B cell (primary cell): ENCODE results near the gene TSC22D4. TPM values are rescaled to one million over a fixed set of nuclear protein-coding genes. Genes with fewer than 3 reads are reported as not detected.
"Not testable (repeated sequence)": the region's sequence is repeated elsewhere in the genome, so short reads cannot be mapped to it uniquely, and the experiment has no call there.

Experiments used
- ATAC-seq: fragments of 200-7000 bp; cut with Tn5 transposase; one replicate; pipeline ENCODE4 v1.10.0; 2021; ENCODE audit warnings: low read depth, mild to moderate bottlenecking, moderate number of reproducible peaks, moderate library complexity
- CTCF ChIA-PET: fragments of 350-600 bp; sonication (Branson Sonifier 250); formaldehyde crosslinking; loops from one replicate; lab custom pipeline; 2021; ENCODE audit warnings: antibody characterized with exemption, inconsistent platforms; lab: Charles Lee
- POLR2A ChIA-PET: fragments of 350-600 bp; sonication (Branson Sonifier 250); formaldehyde crosslinking; loops from one replicate; lab custom pipeline; 2021; ENCODE audit warnings: antibody characterized with exemption; lab: Charles Lee
- DNase-seq: peaks from one replicate; pipeline ENCODE4 v3.0.0; 2013
- H2AFZ ChIP-seq: 2 replicates; pipeline ENCODE4 v1.6.1; 2012; ENCODE audit warnings: mild to moderate bottlenecking, low read depth, low read length; ENCODE audit not compliant: insufficient read depth, poor library complexity, severe bottlenecking
- H3K27ac ChIP-seq, 2 donors: 1 replicate in 1 of 2; 2 replicates in 1 of 2; pipeline ENCODE4 v1.5.1; 2012 to 2013; ENCODE audit warnings: low read length in 2 of 2, mild to moderate bottlenecking in 2 of 2, moderate library complexity in 1 of 2
- H3K27me3 ChIP-seq, 4 experiments: fragments of 200-600 bp in 1 of 4; sonication (generic) in 1 of 4; replicated peaks in 1 of 4; 1 replicate in 2 of 4; 2 replicates in 2 of 4; pipeline versions ENCODE4 v1.6.1 to v1.7.0; 2013 to 2016; ENCODE audit warnings: low read length in 3 of 4, mild to moderate bottlenecking in 2 of 4, mixed read lengths in 1 of 4, moderate library complexity in 1 of 4; ENCODE audit not compliant: insufficient read depth in 4 of 4, control insufficient read depth in 3 of 4; ENCODE audit errors: control extremely low read depth in 1 of 4
- H3K36me3 ChIP-seq, 2 experiments: replicated peaks in 1 of 2; 1 replicate in 1 of 2; 2 replicates in 1 of 2; pipeline versions ENCODE4 v1.6.1 to v1.7.1; 2013; ENCODE audit warnings: low read length in 1 of 2; ENCODE audit not compliant: insufficient read depth in 2 of 2, control insufficient read depth in 1 of 2; ENCODE audit errors: control extremely low read depth in 1 of 2, extremely low read depth in 1 of 2
- H3K4me1 ChIP-seq, 2 donors: fragments of 200-600 bp in 1 of 2; sonication (generic) in 1 of 2; 1 replicate in 1 of 2; 2 replicates in 1 of 2; pipeline versions ENCODE4 v1.5.1 to v1.6.1; 2013 to 2017; ENCODE audit warnings: low read length in 2 of 2; ENCODE audit not compliant: control insufficient read depth in 2 of 2, insufficient read depth in 2 of 2
- H3K4me2 ChIP-seq: replicated peaks from 2 replicates; pipeline ENCODE3; 2012; ENCODE audit warnings: mild to moderate bottlenecking, low read depth, low read length; ENCODE audit not compliant: poor library complexity, severe bottlenecking
- H3K4me3 ChIP-seq, 5 experiments: fragments of 200-600 bp in 1 of 5; sonication (generic) in 1 of 5; 1 replicate in 3 of 5; 2 replicates in 2 of 5; pipeline versions ENCODE4 v1.5.1 to v1.7.0; 2011 to 2016; ENCODE audit warnings: low read length in 4 of 5, mild to moderate bottlenecking in 4 of 5, low read depth in 2 of 5, control low read depth in 1 of 5, moderate library complexity in 1 of 5; ENCODE audit not compliant: insufficient read depth in 1 of 5; ENCODE audit errors: control extremely low read depth in 1 of 5, extremely low read depth in 1 of 5
- H3K79me2 ChIP-seq: fragments of 200-600 bp; sonication (generic); one replicate; pipeline ENCODE4 v1.6.0; 2016; ENCODE audit warnings: low read length; ENCODE audit not compliant: control insufficient read depth, insufficient read depth
- H3K9ac ChIP-seq: fragments of 200-600 bp; sonication (generic); 2 replicates; pipeline ENCODE4 v1.6.1; 2017; ENCODE audit warnings: mild to moderate bottlenecking, low read length, moderate library complexity
- H3K9me3 ChIP-seq, 3 donors: one replicate each; pipeline versions ENCODE4 v1.6.1 to v1.7.1; 2013; ENCODE audit warnings: low read length in 2 of 3; ENCODE audit not compliant: control insufficient read depth in 2 of 3, insufficient read depth in 1 of 3; ENCODE audit errors: control extremely low read depth in 1 of 3
- H4K20me1 ChIP-seq: 2 replicates; pipeline ENCODE4 v1.6.0; 2012; ENCODE audit warnings: mild to moderate bottlenecking, low read length; ENCODE audit not compliant: insufficient read depth, control insufficient read depth, poor library complexity, severe bottlenecking
- H3K27ac Mint-ChIP-seq: one replicate; pipeline ENCODE4 v1.8.0; 2021; ENCODE audit warnings: mixed read lengths
- H3K27me3 Mint-ChIP-seq: one replicate; pipeline ENCODE4 v1.8.0; 2021; ENCODE audit warnings: mixed read lengths
- H3K4me1 Mint-ChIP-seq: one replicate; pipeline ENCODE4 v1.8.0; 2021; ENCODE audit warnings: mixed read lengths
- H3K4me3 Mint-ChIP-seq: one replicate; pipeline ENCODE4 v1.8.0; 2021; ENCODE audit warnings: mixed read lengths
- H3K9me3 Mint-ChIP-seq: one replicate; pipeline ENCODE4 v1.8.0; 2022; ENCODE audit warnings: mixed read lengths; ENCODE audit not compliant: insufficient read depth
- EZH2 ChIP-seq: IDR thresholded peaks from 2 replicates; pipeline ENCODE4 v1.6.1; 2012; ENCODE audit warnings: borderline replicate concordance, low read depth, mild to moderate bottlenecking, moderate library complexity, low read length; ENCODE audit not compliant: insufficient read depth, poor library complexity, severe bottlenecking
- WGBS: methylation state at CpG from one replicate; pipeline ENCODE4 v1.1.5; 2013; ENCODE audit warnings: missing lambda C conversion rate; ENCODE audit not compliant: insufficient coverage; 5-methylcytosine and 5-hydroxymethylcytosine counted together
- intact Hi-C: fragments of 100-400 bp; cut with micrococcal nuclease; formaldehyde crosslinking; loops from one replicate; pipeline ENCODE4 v1.10.0; 2022
- polyA plus RNA-seq: library from polyadenylated mRNA; depleted of rRNA; stranded (reverse); fragments of >200 nt; gene quantifications from 2 replicates; pipeline ENCODE4 v1.2.3, GENCODE V29; 2012
- total RNA-seq, 2 donors: library from RNA; stranded (reverse); fragments of 120-200 nt in 1 of 2; gene quantifications; 1 replicate in 1 of 2; 2 replicates in 1 of 2; pipeline versions ENCODE4 v1.2.3 to v1.2.4, GENCODE V29; 2013 to 2022
- TF ChIP-seq, protein P1 (sequence below): fragments of 200-600 bp; IDR thresholded peaks from one replicate; pipeline ENCODE4 v1.8.0; 2022; ENCODE audit warnings: antibody characterized with exemption, mild to moderate bottlenecking

The TSC22D4 gene
- total and polyA plus RNA-seq, 2 donors (not counting 1 experiment from before 2014, with no cell fraction given), result 80.2 to 92.8 TPM

DNA sequence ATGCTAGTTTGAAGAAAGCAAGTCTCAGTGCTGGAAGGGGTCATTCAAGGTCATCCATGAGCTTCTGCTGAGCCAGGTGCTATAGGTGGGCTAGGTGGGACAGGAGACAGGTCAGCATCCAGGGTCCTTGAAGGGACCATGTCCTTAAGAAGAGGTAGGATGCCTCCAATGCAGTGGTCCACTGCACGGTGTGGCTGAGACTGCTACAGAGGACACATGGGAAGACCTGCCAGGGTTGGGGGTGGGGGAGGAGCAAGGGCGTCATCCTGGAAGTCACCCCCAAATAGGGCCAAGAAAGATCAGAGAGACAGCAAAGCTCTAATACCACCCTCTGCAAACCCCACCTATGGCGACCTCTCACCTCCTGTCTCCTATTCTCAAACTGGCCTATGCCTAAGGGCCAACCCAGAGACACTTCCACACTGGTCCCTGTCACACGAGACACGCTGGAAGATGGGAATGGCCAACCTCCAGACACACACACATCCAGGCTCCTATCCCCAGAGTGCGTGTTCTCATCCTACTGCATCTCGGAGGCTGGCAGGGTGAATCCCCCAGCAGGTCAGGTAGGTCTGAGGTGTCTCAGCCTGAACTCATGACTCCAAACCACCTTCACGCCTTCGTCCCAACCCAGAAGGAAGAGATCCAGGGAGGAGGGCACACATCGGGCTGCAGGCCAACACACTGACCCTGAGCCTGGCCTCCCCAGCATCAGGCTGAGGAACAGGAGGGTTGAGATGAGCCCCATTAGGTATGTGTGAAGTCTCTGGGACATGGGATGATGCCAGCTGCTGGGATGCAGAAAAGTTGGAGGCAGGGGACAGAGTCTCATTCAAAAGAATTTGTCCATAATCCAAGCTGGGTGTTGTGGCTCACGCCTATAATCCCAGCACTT, 37.1 kb downstream of the TSC22D4 start:
- Mint-ChIP-seq H3K9me3 (no peaks in the 10 kb centered on the region), H3K4me1 (peaks cover 14% of the 10 kb centered on the region), H3K27ac (no peak overlapping the region), H3K27me3 (no peaks in the 10 kb centered on the region), H3K4me3 (no peak overlapping the region)
- Histone ChIP-seq H4K20me1 (no peaks in the 10 kb centered on the region), H3K9ac (no peak overlapping the region), H3K36me3 (no peaks in the 10 kb centered on the region), H3K4me2 (no peak overlapping the region), H2AFZ (no peak overlapping the region), H3K27me3 (no peaks in the 10 kb centered on the region), H3K4me1 (peaks cover 15 to 25% of the 10 kb centered on the region in 2 donors), H3K79me2 (no peaks in the 10 kb centered on the region), H3K9me3 (no peaks in the 10 kb centered on the region), H3K4me3 (no peak overlapping the region), H3K27ac (no peak overlapping the region)
- no peak for DNase-seq
- ChIA-PET POLR2A (interaction anchor here (1.3 to 1.5 kb wide), 2 partner anchors 8 to 14 kb away, joined by 3 read pairs; partner anchors contain the start of gene ZCWPW1), CTCF (interaction anchor here (0.8 to 1.1 kb wide), 2 partner anchors 118 to 309 kb away, joined by 3 to 4 read pairs; no protein-coding TSS in a partner anchor)
- TF ChIP-seq, protein P1, sequence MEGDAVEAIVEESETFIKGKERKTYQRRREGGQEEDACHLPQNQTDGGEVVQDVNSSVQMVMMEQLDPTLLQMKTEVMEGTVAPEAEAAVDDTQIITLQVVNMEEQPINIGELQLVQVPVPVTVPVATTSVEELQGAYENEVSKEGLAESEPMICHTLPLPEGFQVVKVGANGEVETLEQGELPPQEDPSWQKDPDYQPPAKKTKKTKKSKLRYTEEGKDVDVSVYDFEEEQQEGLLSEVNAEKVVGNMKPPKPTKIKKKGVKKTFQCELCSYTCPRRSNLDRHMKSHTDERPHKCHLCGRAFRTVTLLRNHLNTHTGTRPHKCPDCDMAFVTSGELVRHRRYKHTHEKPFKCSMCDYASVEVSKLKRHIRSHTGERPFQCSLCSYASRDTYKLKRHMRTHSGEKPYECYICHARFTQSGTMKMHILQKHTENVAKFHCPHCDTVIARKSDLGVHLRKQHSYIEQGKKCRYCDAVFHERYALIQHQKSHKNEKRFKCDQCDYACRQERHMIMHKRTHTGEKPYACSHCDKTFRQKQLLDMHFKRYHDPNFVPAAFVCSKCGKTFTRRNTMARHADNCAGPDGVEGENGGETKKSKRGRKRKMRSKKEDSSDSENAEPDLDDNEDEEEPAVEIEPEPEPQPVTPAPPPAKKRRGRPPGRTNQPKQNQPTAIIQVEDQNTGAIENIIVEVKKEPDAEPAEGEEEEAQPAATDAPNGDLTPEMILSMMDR, result no peak
- TF ChIP-seq EZH2, result no peak
- no peak for ATAC-seq
- WGBS, result 97% methylated on average over 6 of the region's 11 CpGs
- intact Hi-C loops, result no loop called here

DNA sequence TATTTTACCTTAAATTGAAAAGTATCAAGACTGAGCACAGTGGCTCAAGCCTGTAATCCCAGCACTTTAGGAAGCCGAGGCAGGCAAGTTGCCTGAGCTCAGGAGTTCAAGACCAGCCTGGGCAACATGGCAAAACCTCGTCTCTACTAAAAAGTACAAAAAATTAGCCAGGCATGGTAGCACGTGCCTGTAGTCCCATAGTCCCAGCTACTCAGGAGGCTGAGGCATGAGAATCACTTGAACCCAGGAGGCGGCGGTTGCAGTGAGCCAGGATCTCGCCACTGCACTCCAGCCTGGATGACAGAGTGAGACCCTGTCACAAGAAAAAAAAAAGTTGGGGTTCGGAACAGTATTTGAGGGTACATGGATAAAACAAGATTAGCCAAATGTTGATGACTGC, 39.8 kb downstream of the TSC22D4 start:
- H3K27ac ChIP-seq, H3K4me3 ChIP-seq, H3K27me3 Mint-ChIP-seq, H3K4me2 ChIP-seq, H3K9me3 Mint-ChIP-seq, H4K20me1 ChIP-seq, H3K9me3 ChIP-seq, POLR2A ChIA-PET, ATAC-seq, H3K9ac ChIP-seq, DNase-seq, H3K36me3 ChIP-seq, intact Hi-C loops, H3K4me3 Mint-ChIP-seq, H3K27ac Mint-ChIP-seq, H2AFZ ChIP-seq, H3K27me3 ChIP-seq: not testable (repeated sequence)
- Histone ChIP-seq H3K4me1 (peaks cover 9 to 20% of the 10 kb centered on the region in 2 donors), H3K79me2 (peaks cover 13% of the 10 kb centered on the region)
- 94% methylated on average over 6 of the region's 7 CpGs for WGBS
- H3K4me1 Mint-ChIP-seq, result peaks cover 20% of the 10 kb centered on the region
- CTCF ChIA-PET, result interaction anchor here (0.9 to 2.1 kb wide), 2 partner anchors 11 to 306 kb away, joined by 3 to 9 read pairs; no protein-coding TSS in a partner anchor

DNA sequence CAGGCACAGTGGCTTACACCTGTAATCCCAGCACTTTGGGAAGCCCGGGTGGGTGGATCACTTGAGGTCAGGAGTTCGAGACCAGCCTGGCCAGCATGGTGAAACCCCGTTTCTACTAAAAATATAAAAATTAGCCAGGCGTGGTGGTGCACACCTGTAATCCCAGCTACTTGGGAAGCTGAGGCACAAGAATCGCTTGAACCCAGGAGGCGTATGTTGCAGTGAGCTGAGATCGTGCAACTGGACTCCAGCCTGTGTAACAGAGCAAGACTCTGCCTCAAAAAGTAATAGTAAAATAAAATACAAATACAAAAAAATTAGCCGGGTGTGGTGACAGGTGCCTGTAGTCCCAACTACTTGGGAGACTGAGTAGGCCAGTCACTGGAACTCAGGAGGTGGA, 40.3 kb downstream of the TSC22D4 start:
- Histone ChIP-seq H3K4me1 (peaks cover 9 to 25% of the 10 kb centered on the region in 2 donors), H3K79me2 (peaks cover 13% of the 10 kb centered on the region)
- H3K4me3 ChIP-seq, DNase-seq, H2AFZ ChIP-seq, intact Hi-C loops, H3K36me3 ChIP-seq, H3K4me2 ChIP-seq, POLR2A ChIA-PET, H3K27me3 Mint-ChIP-seq, H3K4me3 Mint-ChIP-seq, H3K9me3 Mint-ChIP-seq, ATAC-seq, H3K27me3 ChIP-seq, H4K20me1 ChIP-seq, H3K9ac ChIP-seq, H3K27ac Mint-ChIP-seq, H3K9me3 ChIP-seq, H3K27ac ChIP-seq: not testable (repeated sequence)
- peaks cover 25% of the 10 kb centered on the region for H3K4me1 Mint-ChIP-seq
- 98% methylated on average over 4 of the region's 8 CpGs for WGBS
- CTCF ChIA-PET, result interaction anchor here (0.9 to 2.1 kb wide), 2 partner anchors 11 to 14 kb away, joined by 3 to 9 read pairs; no protein-coding TSS in a partner anchor
